Heart left ventricle (tissue), 13 donors: ENCODE results near the gene GAP43.

Experiments used
- CTCF ChIP-seq, 12 donors: fragments of 200-600 bp; sonication (generic) in 4 of 12; IDR thresholded peaks; one replicate each; pipeline versions ENCODE4 v1.5.0 to v1.8.0; 2018 to 2022; ENCODE audit warnings: antibody characterized with exemption in 12 of 12, mild to moderate bottlenecking in 5 of 12
- POLR2A ChIP-seq, 2 donors: fragments of 450-650 bp; IDR thresholded peaks; one replicate each; pipeline ENCODE4 v1.6.1; 2017; ENCODE audit warnings: antibody characterized with exemption in 2 of 2, mild to moderate bottlenecking in 2 of 2, moderate library complexity in 2 of 2
- donor health status: ischemic (EF 13 %, LVEDD 7.1; RV severe dilation, severe dysfunction).
- donor health status: DM: no; HTN: yes; CAD: no.
- donor health status: DM: no; HTN: no; CAD: no.
- donor health status: ischemic (EF 25% LVEDD 6.9; RV normal size, moderate dysfunction).
- donor health status: ischemic (EF 25% LVEDD 5.7; RV mildly dilated, moderate dysfunction).
- donor health status: ischemic (EF 35%, LVEDD 5.7; RV mildly dilated, moderate dysfunction).
- donor health status: nonischemic (EF 11% LVEDD 7.7; RV severe dilation, severe dysfunction).
- donor health status: DM: yes; HTN: yes; CAD: no.
- donor health status: PGD.
- donor health status: ischemic (EF 29% LVEDD 5.4; RV normal size, mild dysfunction).
- donor health status: nonischemic (EF 23%, LVEDD 6.1; RV moderate dilation, normal function).

- TF ChIP-seq CTCF (IDR thresholded peaks at IDR 0.05) (no peak), POLR2A (IDR thresholded peaks at IDR 0.05) (no peak)
Observed at GRCh38 chr3:115615001-115615814, 8.1 kb upstream of the GAP43 start.
